ENCODE results near the gene SPAG17. TPM values are rescaled to one million over a fixed set of nuclear protein-coding genes. Genes with fewer than 3 reads are reported as not detected.

SPAG17 gene
- polyA plus RNA-seq, 1 of the 3 experiments (the other 2 are of a cell fraction) = not detected

- Histone ChIP-seq H3K79me2 (ENCODE audit: insufficient read depth) (no peaks in the 10 kb centered on the region), H3K9me3 (no peaks in the 10 kb centered on the region), H4K20me1 (ENCODE audit: insufficient read depth) (no peaks in the 10 kb centered on the region), H3K4me1 (ENCODE audit: control insufficient read depth in 1 of 2, insufficient read depth in 2 of 2, low read depth in 1 of 2, low read length in 1 of 2) (no peaks in the 10 kb centered on the region), H3K27me3 (ENCODE audit: insufficient read depth) (no peaks in the 10 kb centered on the region), H3K4me2 (no peak overlapping the region), H3K9me2 (no peaks in the 10 kb centered on the region), H3K4me3 (ENCODE audit: low read depth in 2 of 2, low read length in 1 of 2) (no peak overlapping the region), H3K36me3 (replicated peaks in 1 of 2; ENCODE audit: control insufficient read depth in 1 of 2, insufficient read depth in 2 of 2, low read length in 1 of 2) (no peaks in the 10 kb centered on the region), H3K27ac (ENCODE audit: low read depth in 2 of 2, low read length in 1 of 2) (no peak overlapping the region), H3K9ac (no peak overlapping the region), H2AFZ (ENCODE audit: low read depth) (no peak overlapping the region), H3F3A (replicated peaks; ENCODE audit: insufficient read depth) (no peaks in the 10 kb centered on the region)
- ChIA-PET CTCF (no interaction called here), POLR2A (no interaction called here)
- DNase-seq = no peak
- TF ChIP-seq RCOR1 (IDR thresholded peaks at IDR 0.05; ENCODE audit: low read length) (no peak), TCF12 (IDR thresholded peaks at IDR 0.05) (no peak), TAF1 (IDR thresholded peaks at IDR 0.05; ENCODE audit: borderline replicate concordance, low read depth, low read length) (no peak), GATA2 (CRISPR knock-in tag; IDR thresholded peaks at IDR 0.05) (no peak), SIN3A (IDR thresholded peaks at IDR 0.05; ENCODE audit: borderline replicate concordance, low read depth, low read length) (no peak), RFX5 (IDR thresholded peaks at IDR 0.05; ENCODE audit: low read length) (no peak), RXRA (IDR thresholded peaks at IDR 0.05; ENCODE audit: borderline replicate concordance, low read depth) (no peak), MAX (IDR thresholded peaks at IDR 0.05; ENCODE audit: low read depth) (no peak), ELF1 (IDR thresholded peaks at IDR 0.05) (no peak), SMC3 (IDR thresholded peaks at IDR 0.05; ENCODE audit: low read depth, low read length) (no peak), USF2 (IDR thresholded peaks at IDR 0.05; ENCODE audit: borderline replicate concordance, low read depth, low read length) (no peak), EZH2phosphoT487 (IDR thresholded peaks at IDR 0.05; ENCODE audit: borderline replicate concordance, low read depth) (no peak), YY1 (IDR thresholded peaks at IDR 0.05; ENCODE audit: low read depth) (no peak)
- WGBS (ENCODE audit: low lambda C conversion rate) = 0% methylated on average over 1 of the region's 1 CpG
Observed at GRCh38 chr1:118190561-118190960, 5.5 kb upstream of the SPAG17 start.

GRCh38 chr1:118189564-118189963 is 4.5 kb upstream of the SPAG17 start:
- Histone ChIP-seq H3K36me3 (replicated peaks in 1 of 2; ENCODE audit: control insufficient read depth in 1 of 2, insufficient read depth in 2 of 2, low read length in 1 of 2) (no peaks in the 10 kb centered on the region), H3K9me3 (no peaks in the 10 kb centered on the region), H3K9ac (no peak overlapping the region), H3K79me2 (ENCODE audit: insufficient read depth) (no peaks in the 10 kb centered on the region), H3K27ac (ENCODE audit: low read depth in 2 of 2, low read length in 1 of 2) (no peak overlapping the region), H3F3A (replicated peaks; ENCODE audit: insufficient read depth) (no peaks in the 10 kb centered on the region), H3K4me2 (no peak overlapping the region), H3K9me2 (no peaks in the 10 kb centered on the region), H3K4me3 (ENCODE audit: low read depth in 2 of 2, low read length in 1 of 2) (no peak overlapping the region), H4K20me1 (ENCODE audit: insufficient read depth) (no peaks in the 10 kb centered on the region), H3K27me3 (ENCODE audit: insufficient read depth) (no peaks in the 10 kb centered on the region), H2AFZ (ENCODE audit: low read depth) (no peak overlapping the region), H3K4me1 (ENCODE audit: control insufficient read depth in 1 of 2, insufficient read depth in 2 of 2, low read depth in 1 of 2, low read length in 1 of 2) (peaks cover 0 to 6% of the 10 kb centered on the region in 2 experiments; a peak in 1 of 4 replicates)
- no peak for DNase-seq
- WGBS (ENCODE audit: low lambda C conversion rate) = 1% methylated on average over 2 of the region's 2 CpGs
- POLR2A ChIA-PET = no interaction called here
- TF ChIP-seq MAX (IDR thresholded peaks at IDR 0.05; ENCODE audit: low read depth) (no peak), FOXM1 (IDR thresholded peaks at IDR 0.05; ENCODE audit: low read depth) (no peak), RFX5 (IDR thresholded peaks at IDR 0.05; ENCODE audit: low read length) (no peak), MXI1 (IDR thresholded peaks at IDR 0.05; ENCODE audit: low read depth, low read length) (no peak), JUND (IDR thresholded peaks at IDR 0.05) (no peak), ELF1 (IDR thresholded peaks at IDR 0.05) (no peak), EP300 (IDR thresholded peaks at IDR 0.05; ENCODE audit: borderline replicate concordance in 1 of 2, low read depth in 1 of 2, low read length in 1 of 2) (no peak), FOXJ3 (CRISPR knock-in tag; IDR thresholded peaks at IDR 0.05) (no peak), FOSL2 (IDR thresholded peaks at IDR 0.05; ENCODE audit: borderline replicate concordance, low read depth) (no peak), NRF1 (IDR thresholded peaks at IDR 0.05; ENCODE audit: low read depth, low read length) (no peak), GATA2 (CRISPR knock-in tag; IDR thresholded peaks at IDR 0.05) (no peak), TCF12 (IDR thresholded peaks at IDR 0.05) (no peak), POLR2AphosphoS5 (IDR thresholded peaks at IDR 0.05; ENCODE audit: low read depth, low read length) (no peak), RAD21 (IDR thresholded peaks at IDR 0.05; ENCODE audit: low read length) (no peak), IRF3 (IDR thresholded peaks at IDR 0.05; ENCODE audit: low read depth, low read length) (no peak), CTCF (IDR thresholded peaks at IDR 0.05) (no peak), TEAD4 (IDR thresholded peaks at IDR 0.05; ENCODE audit: borderline replicate concordance, insufficient read depth) (no peak), CHD2 (IDR thresholded peaks at IDR 0.05; ENCODE audit: low read length, partially characterized antibody) (no peak)
- CTCF ChIA-PET = no interaction called here
